ENCODE data around the gene DLD. TPM values are rescaled to one million over a fixed set of nuclear protein-coding genes. Genes with fewer than 3 reads are reported as not detected.
"Not testable (repeated sequence)": the region's sequence is repeated elsewhere in the genome, so short reads cannot be mapped to it uniquely, and the experiment has no call there.

DLD gene
- total RNA-seq, 2 experiments from 2014 or later = 43.8 to 82.3 TPM

DNA sequence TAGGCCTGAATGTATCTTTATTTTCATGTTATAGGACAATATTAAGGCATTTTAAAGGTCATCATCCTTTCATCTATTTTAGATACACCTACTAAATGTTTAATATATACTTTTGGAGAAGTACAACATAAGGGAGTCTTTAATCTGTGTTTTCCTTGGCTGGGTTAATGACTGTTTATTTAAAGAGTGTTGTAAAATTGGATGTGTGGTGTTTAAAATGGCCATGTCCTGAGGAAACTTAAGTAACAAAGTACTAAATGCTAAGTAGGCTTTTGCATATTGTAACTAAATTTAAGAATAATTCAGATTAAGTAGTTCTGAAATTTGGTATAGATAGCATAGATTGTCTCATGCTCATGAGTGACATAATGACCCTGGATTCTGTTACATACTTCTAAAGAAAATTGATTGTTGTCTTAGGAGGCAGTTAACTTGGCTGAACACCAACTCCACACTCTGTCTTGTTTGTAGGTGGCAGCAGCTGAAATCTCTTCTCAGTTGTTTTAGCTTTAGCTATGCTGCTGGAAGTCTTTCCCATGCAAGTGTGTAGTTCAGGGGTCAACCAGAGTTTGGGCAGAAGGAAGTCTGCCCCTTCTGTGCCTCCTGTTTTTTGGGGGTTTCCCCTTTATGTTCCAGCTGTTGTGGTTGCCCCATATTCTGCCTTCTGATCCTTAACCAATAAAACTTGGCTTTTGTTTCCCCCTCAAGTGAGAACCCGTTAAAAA, 29.2 kb downstream of the DLD start:
- Histone ChIP-seq H3K27ac (ENCODE audit: low read depth, low read length, poor library complexity, severe bottlenecking) (no peak overlapping the region), H3K4me2 (ENCODE audit: low read length) (no peak overlapping the region), H3K79me2 (ENCODE audit: insufficient read depth, low read depth, low read length) (no peaks in the 10 kb centered on the region), H3K36me3 (ENCODE audit: insufficient read depth, low read length) (peaks cover 85% of the 10 kb centered on the region), H3K9me3 (ENCODE audit: low read length) (no peaks in the 10 kb centered on the region), H3K4me1 (ENCODE audit: insufficient read depth, low read length, poor library complexity, severe bottlenecking) (no peaks in the 10 kb centered on the region), H2AFZ (ENCODE audit: low read length) (no peak overlapping the region), H3K9me2 (ENCODE audit: insufficient read depth, low read length) (no peaks in the 10 kb centered on the region), H4K20me1 (ENCODE audit: insufficient read depth, low read length) (no peaks in the 10 kb centered on the region), H3K4me3 (ENCODE audit: low read depth, low read length, poor library complexity, severe bottlenecking) (no peak overlapping the region)
- ChIA-PET CTCF (ENCODE audit: unreplicated experiment) (no interaction called here), POLR2A (interaction anchor here (0.6 to 3.3 kb wide), 4 partner anchors 10 to 1331 kb away, joined by 3 to 10 read pairs (median 6); no protein-coding TSS in a partner anchor)
- no TSS peak for BruUV-seq (replicated peaks)
- DNase-seq (ENCODE audit: low spot score) = no peak
- intact Hi-C loops (cut with micrococcal nuclease; ENCODE audit: unreplicated experiment) = no loop called here
- TF ChIP-seq EZH2phosphoT487 (IDR thresholded peaks at IDR 0.05; ENCODE audit: borderline replicate concordance, low read depth, low read length) = no peak

DNA sequence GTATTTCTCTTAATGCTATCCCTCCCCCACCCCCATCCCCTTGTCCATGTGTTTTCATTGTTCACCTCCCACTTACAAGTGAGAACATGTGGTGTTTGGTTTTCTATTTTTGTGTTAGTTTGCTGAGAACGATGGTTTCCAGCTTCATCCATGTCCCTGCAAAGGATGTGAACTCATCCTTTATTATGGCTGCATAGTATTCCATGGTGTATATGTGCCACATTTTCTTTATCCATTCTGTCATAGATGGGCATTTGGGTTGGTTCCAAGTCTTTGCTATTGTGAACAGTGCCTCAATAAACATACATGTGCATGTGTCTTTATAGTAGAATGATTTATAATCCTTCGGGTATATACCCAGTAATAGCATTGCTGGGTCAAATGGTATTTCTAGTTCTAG, 30.8 kb downstream of the DLD start:
- intact Hi-C loops (cut with micrococcal nuclease; ENCODE audit: unreplicated experiment) = not testable (repeated sequence)

DNA sequence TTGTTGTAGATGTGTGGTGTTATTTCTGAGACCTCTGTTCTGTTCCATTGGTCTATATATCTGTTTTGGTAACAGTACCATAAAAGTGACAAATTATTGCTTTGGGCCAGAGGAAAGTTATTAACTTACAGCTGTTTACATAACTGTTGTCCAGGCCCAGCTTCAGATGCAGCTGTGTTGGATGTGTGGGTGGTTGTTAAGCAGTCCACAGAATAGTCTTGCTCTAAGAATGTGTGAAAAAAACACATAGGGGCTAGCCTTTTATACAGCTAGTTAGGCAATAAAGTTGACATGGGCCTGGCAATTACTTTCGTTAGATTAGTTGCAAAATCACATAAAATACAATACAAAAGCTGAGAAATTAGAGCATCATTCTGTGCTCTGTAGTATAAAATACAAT, 31.9 kb downstream of the DLD start:
- Histone ChIP-seq H3K36me3 (ENCODE audit: insufficient read depth, low read length) (peaks cover 74% of the 10 kb centered on the region), H3K9me3 (ENCODE audit: low read length) (no peaks in the 10 kb centered on the region), H3K79me2 (ENCODE audit: insufficient read depth, low read depth, low read length) (no peaks in the 10 kb centered on the region), H3K4me3 (ENCODE audit: low read depth, low read length, poor library complexity, severe bottlenecking) (no peak overlapping the region), H3K27ac (ENCODE audit: low read depth, low read length, poor library complexity, severe bottlenecking) (no peak overlapping the region), H3K4me2 (ENCODE audit: low read length) (no peak overlapping the region), H3K4me1 (ENCODE audit: insufficient read depth, low read length, poor library complexity, severe bottlenecking) (no peaks in the 10 kb centered on the region), H3K9me2 (ENCODE audit: insufficient read depth, low read length) (no peaks in the 10 kb centered on the region), H4K20me1 (ENCODE audit: insufficient read depth, low read length) (no peaks in the 10 kb centered on the region), H2AFZ (ENCODE audit: low read length) (no peak overlapping the region)
- DNase-seq (ENCODE audit: low spot score) = no peak
- ChIA-PET POLR2A (interaction anchor here (0.6 to 1.2 kb wide), 2 partner anchors 29 to 66 kb away, joined by 3 to 7 read pairs; no protein-coding TSS in a partner anchor), CTCF (ENCODE audit: unreplicated experiment) (no interaction called here)
- BruUV-seq (replicated peaks) = no TSS peak
- TF ChIP-seq, protein P1, sequence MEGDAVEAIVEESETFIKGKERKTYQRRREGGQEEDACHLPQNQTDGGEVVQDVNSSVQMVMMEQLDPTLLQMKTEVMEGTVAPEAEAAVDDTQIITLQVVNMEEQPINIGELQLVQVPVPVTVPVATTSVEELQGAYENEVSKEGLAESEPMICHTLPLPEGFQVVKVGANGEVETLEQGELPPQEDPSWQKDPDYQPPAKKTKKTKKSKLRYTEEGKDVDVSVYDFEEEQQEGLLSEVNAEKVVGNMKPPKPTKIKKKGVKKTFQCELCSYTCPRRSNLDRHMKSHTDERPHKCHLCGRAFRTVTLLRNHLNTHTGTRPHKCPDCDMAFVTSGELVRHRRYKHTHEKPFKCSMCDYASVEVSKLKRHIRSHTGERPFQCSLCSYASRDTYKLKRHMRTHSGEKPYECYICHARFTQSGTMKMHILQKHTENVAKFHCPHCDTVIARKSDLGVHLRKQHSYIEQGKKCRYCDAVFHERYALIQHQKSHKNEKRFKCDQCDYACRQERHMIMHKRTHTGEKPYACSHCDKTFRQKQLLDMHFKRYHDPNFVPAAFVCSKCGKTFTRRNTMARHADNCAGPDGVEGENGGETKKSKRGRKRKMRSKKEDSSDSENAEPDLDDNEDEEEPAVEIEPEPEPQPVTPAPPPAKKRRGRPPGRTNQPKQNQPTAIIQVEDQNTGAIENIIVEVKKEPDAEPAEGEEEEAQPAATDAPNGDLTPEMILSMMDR (conservative IDR thresholded peaks at IDR 0.05; ENCODE audit: low read length) = no peak
- no peak for TF ChIP-seq EZH2phosphoT487 (IDR thresholded peaks at IDR 0.05; ENCODE audit: borderline replicate concordance, low read depth, low read length)
- intact Hi-C loops (cut with micrococcal nuclease; ENCODE audit: unreplicated experiment) = no loop called here

More for the DNA sequence above, 30.8 kb downstream of the DLD start:
- peaks cover 80% of the 10 kb centered on the region for H3K36me3 ChIP-seq (ENCODE audit: insufficient read depth, low read length)
- H3K4me1 ChIP-seq (ENCODE audit: insufficient read depth, low read length, poor library complexity, severe bottlenecking); CTCF ChIA-PET (ENCODE audit: unreplicated experiment); DNase-seq (ENCODE audit: low spot score); H4K20me1 ChIP-seq (ENCODE audit: insufficient read depth, low read length); H3K27ac ChIP-seq (ENCODE audit: low read depth, low read length, poor library complexity, severe bottlenecking); H3K4me3 ChIP-seq (ENCODE audit: low read depth, low read length, poor library complexity, severe bottlenecking); H3K4me2 ChIP-seq (ENCODE audit: low read length); H3K9me2 ChIP-seq (ENCODE audit: insufficient read depth, low read length); BruUV-seq (replicated peaks); H2AFZ ChIP-seq (ENCODE audit: low read length); H3K79me2 ChIP-seq (ENCODE audit: insufficient read depth, low read depth, low read length); H3K9me3 ChIP-seq (ENCODE audit: low read length): not testable (repeated sequence)
- POLR2A ChIA-PET = interaction anchor here (0.7 kb wide), 1 partner anchor 8 kb away, joined by 4 read pairs; no protein-coding TSS in a partner anchor
